NCI-H1417 treated with DMSO at 0.1 percent for 48 hours (cell line): ENCODE data around the gene CADM1.

Experiments
- DNase-seq: peaks from one replicate; lab custom pipeline; 2025; lab: John Stamatoyannopoulos, UW

The CADM1 gene

DNA sequence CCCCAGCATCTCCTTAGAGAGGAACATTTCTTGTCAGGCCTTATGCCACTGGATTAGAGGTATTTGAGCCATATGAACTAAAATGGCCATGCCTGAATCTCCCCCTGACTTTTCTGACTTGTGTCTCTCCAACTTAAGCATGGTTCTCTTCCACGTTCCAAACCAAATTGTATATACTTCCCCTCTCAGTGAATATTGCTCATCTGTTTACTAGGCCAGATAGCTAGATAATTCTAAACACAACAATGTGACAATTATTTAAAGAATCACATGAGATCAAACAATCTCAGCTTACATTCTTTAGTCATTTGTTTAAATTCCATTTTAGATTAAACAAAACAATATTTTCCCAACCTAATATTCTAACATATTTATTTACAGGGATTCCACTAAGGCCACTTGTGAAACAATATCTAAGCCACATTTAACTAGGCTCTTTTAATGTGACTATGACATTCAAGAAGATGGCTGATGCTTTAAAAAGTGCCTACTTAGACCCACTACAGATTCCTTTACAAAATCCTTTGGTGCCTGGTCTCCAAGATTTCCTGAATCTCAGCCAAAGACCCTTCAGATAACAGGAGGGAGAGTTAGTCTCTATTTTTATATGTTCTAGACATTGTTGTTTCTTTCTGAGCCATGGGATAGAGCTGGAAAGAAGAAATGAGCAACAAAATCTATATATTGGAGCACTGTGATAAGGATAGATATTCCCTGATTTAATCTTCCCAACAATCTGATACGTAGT lies 105.7 kb downstream of the CADM1 start:
- DNase-seq, result no peak

- no peak for DNase-seq
Measured at GRCh38 chr11:115396533-115396932, 107.7 kb downstream of the CADM1 start.

DNA sequence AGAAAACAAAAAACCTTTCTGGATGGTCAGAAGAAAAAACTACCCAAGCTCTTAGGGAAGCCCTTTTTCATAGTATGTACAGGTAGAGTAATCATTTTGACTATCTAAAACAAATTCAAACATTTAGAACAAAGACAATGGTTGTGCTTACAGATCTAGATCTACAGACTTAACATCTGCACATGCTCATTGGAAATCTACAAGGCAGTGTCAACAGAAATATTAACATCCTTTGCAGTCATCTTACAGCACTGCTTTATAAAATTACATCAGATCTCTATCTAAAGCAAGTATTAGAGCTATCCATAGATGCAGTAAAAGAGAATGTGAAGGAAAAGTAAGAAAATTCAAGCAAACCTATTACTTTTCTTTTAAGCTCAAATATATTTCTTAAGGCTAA lies 110.3 kb downstream of the CADM1 start:
- no peak for DNase-seq

DNA sequence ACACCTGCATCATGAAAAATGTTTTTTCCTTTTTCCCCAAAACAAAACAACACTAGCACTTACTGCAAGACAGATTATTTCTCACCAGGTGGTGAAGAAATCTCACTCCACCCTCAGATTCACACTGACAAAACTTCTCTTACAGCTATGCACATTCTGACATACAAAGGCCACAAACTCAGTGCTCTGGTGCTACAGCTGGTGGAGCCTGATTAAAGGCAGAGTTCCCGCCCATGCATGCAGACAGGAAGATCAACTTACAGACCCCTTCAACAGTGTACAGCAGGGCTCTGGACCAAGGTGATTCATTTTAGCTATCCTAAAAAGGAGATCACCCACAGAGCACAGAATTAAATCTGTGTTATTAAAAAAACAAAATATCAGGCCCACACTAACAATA lies 112.6 kb downstream of the CADM1 start:
- DNase-seq, result no peak

DNA sequence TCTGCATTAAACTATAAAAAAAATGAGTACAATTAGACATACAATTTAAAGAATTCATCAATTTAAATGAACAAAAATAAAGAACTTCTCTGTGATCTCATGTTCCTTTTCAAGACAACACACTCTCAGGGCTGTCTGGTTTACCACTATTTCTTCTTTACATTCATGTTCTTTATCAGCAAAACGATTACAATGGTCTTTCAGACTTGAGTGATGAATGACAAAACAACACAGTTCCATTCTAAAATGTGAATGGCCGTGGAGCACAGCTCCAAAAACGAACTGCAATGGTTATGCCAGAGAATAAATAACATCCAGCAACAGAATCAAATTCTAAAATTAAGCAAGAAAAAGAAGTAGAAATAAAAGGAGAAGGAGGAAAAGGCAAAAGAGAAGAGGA lies 113.1 kb downstream of the CADM1 start:
- DNase-seq, result no peak

- DNase-seq, result no peak
Measured at GRCh38 chr11:115390441-115390840, 113.8 kb downstream of the CADM1 start.

- no peak for DNase-seq
Measured at GRCh38 chr11:115389790-115390189, 114.4 kb downstream of the CADM1 start.

- DNase-seq, result no peak
Measured at GRCh38 chr11:115385226-115385625, 119.0 kb downstream of the CADM1 start.

GRCh38 chr11:115384236-115384635 lies 120.0 kb downstream of the CADM1 start:
- no peak for DNase-seq

DNA sequence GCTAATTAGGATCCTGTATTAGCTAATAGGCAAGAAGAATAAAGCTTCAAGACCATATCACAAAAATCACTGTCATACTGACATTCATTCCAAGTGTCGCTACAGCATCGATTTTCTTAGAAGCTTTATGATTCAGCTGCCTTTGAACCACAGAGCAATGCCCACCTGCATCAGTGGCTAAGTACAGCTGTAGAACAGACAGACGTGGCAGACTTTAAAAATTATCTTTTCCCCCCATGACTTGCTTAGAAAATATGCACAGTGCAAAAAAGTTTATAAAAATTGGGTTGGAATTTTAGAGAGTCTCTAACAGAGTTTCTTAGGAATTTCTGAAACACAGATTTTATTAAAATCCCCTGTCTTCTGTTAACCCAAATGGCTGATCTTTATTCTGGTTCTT lies 120.8 kb downstream of the CADM1 start:
- no peak for DNase-seq

DNA sequence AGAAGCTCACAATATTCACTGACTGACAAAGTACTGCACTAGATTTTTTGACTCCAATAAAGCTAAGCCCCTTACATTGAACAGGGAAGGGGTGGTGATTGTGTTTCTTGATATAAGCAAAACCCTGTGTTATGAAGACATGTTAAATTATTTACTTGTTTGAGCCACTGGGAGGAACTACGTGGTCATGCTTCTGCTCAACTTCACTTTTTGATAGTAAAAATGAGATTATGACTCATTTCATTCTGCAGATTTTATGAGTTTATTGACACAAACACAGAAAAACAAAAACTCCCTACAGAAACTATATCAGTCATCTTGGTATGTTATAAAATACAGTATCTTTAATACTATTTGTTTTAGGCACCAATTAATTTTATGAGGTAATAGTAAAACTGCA lies 124.7 kb downstream of the CADM1 start:
- no peak for DNase-seq

GRCh38 chr11:115378557-115378956 lies 125.7 kb downstream of the CADM1 start:
- DNase-seq, result no peak

DNA sequence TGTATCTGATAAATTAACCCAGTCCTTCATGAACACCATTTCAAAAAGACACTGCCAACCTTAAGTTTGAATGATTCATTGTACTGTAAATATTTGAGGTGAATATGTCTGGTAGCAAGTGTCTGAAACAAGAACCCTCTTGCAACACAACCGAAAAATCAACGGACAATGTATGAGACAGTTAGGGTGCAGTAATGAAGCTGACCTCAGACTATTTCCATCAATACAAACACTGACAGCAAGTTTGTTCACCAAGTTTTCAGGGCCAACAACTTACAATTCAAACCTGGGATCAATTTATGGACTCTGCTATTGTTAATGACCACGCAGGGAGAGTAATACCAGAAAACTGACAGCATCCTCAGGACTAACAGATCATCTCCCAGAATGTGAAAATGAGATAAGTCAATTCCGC lies 126.3 kb downstream of the CADM1 start:
- no peak for DNase-seq

GRCh38 chr11:115368616-115369015 lies 135.6 kb downstream of the CADM1 start:
- no peak for DNase-seq

GRCh38 chr11:115366826-115367225 lies 137.4 kb downstream of the CADM1 start:
- no peak for DNase-seq

DNA sequence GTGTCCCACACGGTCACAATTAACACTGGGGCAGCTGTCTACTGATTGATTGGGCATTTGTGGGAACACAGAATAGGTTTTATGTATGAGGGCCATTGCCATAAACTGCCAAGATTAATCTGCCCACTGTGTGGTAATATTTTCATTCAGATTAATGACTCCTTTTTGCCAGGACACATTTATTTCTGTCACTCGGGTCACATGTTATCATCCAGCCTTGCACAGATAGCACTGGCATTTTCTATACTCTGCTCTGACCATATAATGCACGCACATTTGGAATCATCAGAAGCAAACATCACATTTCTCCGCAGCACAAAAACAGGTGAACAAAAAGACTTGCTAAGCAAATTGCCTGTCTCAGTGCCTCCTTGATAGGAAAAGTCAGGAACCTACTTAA lies 138.3 kb downstream of the CADM1 start:
- no peak for DNase-seq

DNA sequence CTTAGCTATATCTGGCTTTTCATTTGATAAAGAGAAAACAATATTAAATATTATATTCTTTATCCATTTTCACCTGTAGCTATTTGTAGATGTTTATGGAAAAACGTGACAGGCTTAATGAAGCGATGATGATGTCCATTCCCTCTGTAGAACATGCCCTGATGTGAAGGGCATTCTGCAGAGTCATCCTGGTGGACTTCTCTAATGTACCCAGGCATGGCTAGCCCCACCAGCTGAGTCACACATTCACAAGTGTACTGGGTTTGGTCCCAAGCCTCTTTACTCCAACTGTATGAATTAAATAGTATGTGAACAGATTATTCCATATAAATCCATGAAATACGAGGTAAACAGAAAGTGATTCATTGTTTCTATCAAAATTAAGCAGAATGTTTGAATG lies 139.3 kb downstream of the CADM1 start:
- DNase-seq, result no peak

- no peak for DNase-seq
Measured at GRCh38 chr11:115363921-115364320, 140.3 kb downstream of the CADM1 start.

GRCh38 chr11:115363426-115363825 lies 140.8 kb downstream of the CADM1 start:
- DNase-seq, result no peak

DNA sequence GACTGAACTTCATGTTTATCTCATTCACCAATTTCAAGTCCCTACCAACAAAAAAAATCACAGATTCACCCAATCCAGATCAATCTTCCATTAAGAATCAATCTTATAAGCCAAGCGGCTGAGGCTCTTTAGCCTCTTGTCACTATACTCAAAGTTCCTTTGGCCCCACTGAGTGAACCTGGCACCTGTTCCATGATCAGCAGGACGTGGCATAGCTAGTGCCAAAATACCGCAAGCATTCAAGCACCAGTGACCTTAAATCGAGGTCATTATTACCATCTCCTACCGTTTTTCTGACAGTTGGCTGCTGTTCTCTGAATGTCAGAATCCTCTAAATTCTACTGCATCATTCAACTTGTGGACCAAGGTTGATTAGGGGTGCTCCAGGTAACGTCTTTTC lies 141.2 kb downstream of the CADM1 start:
- no peak for DNase-seq

- DNase-seq, result no peak
Measured at GRCh38 chr11:115361025-115361424, 143.2 kb downstream of the CADM1 start.

DNA sequence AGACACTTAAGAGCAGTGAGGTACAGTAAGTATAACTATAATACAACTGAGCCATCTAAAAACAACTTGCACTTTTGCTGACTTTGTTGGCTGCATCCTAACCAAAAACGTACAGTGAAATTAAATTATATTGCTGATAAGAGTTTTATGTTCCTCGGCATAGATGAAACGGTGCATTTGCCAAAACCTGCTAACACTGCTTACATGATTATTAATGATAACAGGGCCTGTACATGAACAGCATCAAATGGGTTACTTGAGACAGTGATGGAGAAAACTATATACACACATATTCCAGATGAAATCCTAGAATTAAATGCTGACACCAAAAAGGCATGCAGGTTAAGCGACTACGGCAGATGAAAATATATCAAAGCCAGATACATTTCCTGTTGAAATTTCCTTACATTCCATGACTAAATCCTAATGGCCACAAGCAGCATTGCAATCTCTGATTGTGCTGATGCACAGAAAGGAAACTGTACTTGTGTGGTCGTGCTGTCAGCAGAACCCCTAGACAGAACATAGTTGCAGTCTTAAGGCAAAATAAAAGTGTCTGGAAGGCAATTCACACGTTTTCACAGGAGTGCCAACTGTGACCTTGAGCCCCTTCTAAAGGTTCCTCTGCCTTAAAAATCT lies 143.9 kb downstream of the CADM1 start:
- no peak for DNase-seq

DNA sequence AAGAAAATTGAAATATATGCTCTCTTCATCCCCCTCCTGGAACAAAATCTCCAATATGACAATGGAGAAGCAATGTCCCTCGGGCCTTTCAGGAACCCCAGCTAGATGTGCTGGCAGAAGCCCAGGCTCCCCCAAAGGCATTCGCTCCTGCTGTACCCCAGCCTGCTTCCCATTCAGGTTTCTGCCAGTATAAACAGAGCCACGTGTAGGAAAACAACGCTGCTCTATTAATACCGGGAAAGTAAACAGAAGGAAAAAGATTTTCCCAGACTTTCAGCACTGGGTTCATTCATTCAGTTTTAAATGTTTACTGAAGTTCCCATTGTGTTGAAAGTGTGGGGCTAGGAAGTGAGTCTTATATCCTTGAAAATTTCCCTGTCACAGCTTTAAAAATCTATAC lies 147.1 kb downstream of the CADM1 start:
- no peak for DNase-seq
